Transverse colon (tissue), 4 donors: ENCODE measurements around the gene FILIP1L.

ENCODE experiments used
- CTCF ChIP-seq, 5 experiments: fragments of 200-600 bp in 3 of 5; fragments of 450-650 bp in 2 of 5; sonication (generic) in 3 of 5; IDR thresholded peaks; 1 replicate in 2 of 5; 2 replicates in 3 of 5; pipeline ENCODE4 v1.5.1; 2016 to 2017; ENCODE audit warnings: antibody characterized with exemption in 5 of 5, inconsistent platforms in 3 of 5, mild to moderate bottlenecking in 2 of 5, moderate library complexity in 1 of 5
- EP300 ChIP-seq: sonication (generic); formaldehyde crosslinking; IDR thresholded peaks from one replicate; pipeline ENCODE4 v1.6.1; 2017; ENCODE audit warnings: antibody characterized with exemption, low read depth
- POLR2A ChIP-seq: fragments of 450-650 bp; IDR thresholded peaks from one replicate; pipeline ENCODE4 v1.6.1; 2016; ENCODE audit warnings: antibody characterized with exemption, mild to moderate bottlenecking, moderate library complexity
- POLR2AphosphoS5 ChIP-seq, 3 donors: sonication (generic); formaldehyde crosslinking; IDR thresholded peaks; one replicate each; pipeline ENCODE4 v1.6.1; 2016; ENCODE audit warnings: antibody characterized with exemption in 3 of 3

DNA sequence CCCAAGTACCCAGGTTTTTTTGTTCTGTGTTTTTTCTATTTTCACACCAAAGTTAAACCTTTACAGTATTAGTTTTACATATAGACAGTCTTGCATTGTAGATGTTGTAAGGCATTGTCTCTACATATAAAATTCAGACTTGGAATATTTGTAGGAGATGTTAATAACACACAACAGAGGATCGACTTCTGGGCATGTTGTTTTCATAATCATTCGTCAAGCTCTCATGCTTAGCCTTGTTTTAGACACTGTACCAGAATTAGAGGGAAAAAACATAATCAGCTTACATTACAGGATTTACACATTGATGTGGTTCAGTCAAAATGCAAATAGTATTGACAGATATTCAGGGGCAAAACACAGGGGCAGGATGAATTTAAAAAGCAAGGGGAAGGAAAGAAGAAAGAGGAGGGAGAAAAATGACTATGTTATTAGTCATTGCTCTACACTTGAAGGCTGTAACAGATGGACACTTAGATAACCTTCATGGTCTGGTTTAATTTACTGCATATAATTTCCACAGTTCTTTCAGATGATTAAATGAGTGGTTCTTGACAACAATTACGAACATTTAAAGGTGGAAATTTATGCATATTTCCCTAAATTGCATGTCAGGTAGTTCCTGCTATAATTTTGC is 289.2 kb downstream of the FILIP1L start:
- TF ChIP-seq POLR2AphosphoS5 (IDR thresholded peaks at IDR 0.05) (no peak), CTCF (IDR thresholded peaks at IDR 0.05) (no peak), EP300 (no peak), POLR2A (no peak)
